Breast epithelium (tissue), 3 donors: ENCODE measurements around the gene NXN.

Experiments
- POLR2AphosphoS5 ChIP-seq, 3 donors: sonication (generic); formaldehyde crosslinking; IDR thresholded peaks; one replicate each; pipeline ENCODE4 v1.6.1; 2017; ENCODE audit warnings: antibody characterized with exemption in 3 of 3
- TF ChIP-seq, protein P1 (sequence below), 3 donors: fragments of 450-650 bp; IDR thresholded peaks; one replicate each; pipeline ENCODE4 v1.5.1; 2016 to 2017; ENCODE audit warnings: antibody characterized with exemption in 3 of 3, mild to moderate bottlenecking in 3 of 3, moderate library complexity in 3 of 3

DNA sequence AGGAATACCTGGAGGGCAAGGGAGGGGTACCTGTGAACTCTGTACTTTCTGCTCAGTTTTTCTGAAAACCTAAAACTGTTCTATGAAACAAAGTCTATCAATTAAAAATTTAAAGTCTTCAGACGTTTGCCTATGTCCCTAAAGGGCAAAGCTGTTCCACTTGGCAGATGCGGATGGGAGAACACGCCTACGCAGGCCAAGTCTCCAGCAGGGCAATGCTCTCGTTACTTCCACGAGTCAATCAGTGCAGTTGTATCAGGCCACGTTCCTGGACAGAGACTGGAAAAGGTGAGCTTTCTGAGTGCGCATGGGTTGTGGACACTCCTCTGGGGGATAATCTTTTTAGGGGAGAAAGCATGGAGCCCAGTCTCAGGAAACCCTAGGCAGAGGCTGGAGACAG lies 86.6 kb downstream of the NXN start:
- TF ChIP-seq, protein P1, sequence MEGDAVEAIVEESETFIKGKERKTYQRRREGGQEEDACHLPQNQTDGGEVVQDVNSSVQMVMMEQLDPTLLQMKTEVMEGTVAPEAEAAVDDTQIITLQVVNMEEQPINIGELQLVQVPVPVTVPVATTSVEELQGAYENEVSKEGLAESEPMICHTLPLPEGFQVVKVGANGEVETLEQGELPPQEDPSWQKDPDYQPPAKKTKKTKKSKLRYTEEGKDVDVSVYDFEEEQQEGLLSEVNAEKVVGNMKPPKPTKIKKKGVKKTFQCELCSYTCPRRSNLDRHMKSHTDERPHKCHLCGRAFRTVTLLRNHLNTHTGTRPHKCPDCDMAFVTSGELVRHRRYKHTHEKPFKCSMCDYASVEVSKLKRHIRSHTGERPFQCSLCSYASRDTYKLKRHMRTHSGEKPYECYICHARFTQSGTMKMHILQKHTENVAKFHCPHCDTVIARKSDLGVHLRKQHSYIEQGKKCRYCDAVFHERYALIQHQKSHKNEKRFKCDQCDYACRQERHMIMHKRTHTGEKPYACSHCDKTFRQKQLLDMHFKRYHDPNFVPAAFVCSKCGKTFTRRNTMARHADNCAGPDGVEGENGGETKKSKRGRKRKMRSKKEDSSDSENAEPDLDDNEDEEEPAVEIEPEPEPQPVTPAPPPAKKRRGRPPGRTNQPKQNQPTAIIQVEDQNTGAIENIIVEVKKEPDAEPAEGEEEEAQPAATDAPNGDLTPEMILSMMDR (IDR thresholded peaks at IDR 0.05): no peak
- TF ChIP-seq POLR2AphosphoS5 (IDR thresholded peaks at IDR 0.05): no peak
